Measurements from ENCODE around the gene SP9.

- TF ChIP-seq SMC3 (IDR thresholded peaks at IDR 0.05), result no peak
- TF ChIP-seq CTCF (IDR thresholded peaks at IDR 0.05), result no peak
- no peak for TF ChIP-seq HOXB13 (CRISPR knock-in tag; IDR thresholded peaks at IDR 0.05; ENCODE audit: low read depth)
- TF ChIP-seq E2F6 (IDR thresholded peaks at IDR 0.05; ENCODE audit: borderline replicate concordance, low read depth), result no peak
- TF ChIP-seq MYC (IDR thresholded peaks at IDR 0.05; ENCODE audit: borderline replicate concordance, low read length), result no peak
- no peak for TF ChIP-seq POLR2A (IDR thresholded peaks at IDR 0.05; ENCODE audit: low read length)
- TF ChIP-seq EP300 (IDR thresholded peaks at IDR 0.05), result no peak
- no peak for TF ChIP-seq PHF8 (IDR thresholded peaks at IDR 0.05; ENCODE audit: borderline replicate concordance, low read depth)
- no peak for TF ChIP-seq ELK1 (IDR thresholded peaks at IDR 0.05; ENCODE audit: low read depth, low read length)
- TF ChIP-seq RFX5 (IDR thresholded peaks at IDR 0.05), result no peak
These were observed 48.6 kb upstream of the SP9 start for GRCh38 chr2:174286172-174286571.
